DMS53 treated with DMSO at 0.1 percent for 48 hours (cell line): ENCODE measurements around the gene KLK11.
A peak's percentile ranks its signal among the peaks of the same experiment; 100 is the strongest.

Experiments used
- DNase-seq: peaks from one replicate; lab custom pipeline; 2025; ENCODE audit not compliant: unreplicated experiment; lab: John Stamatoyannopoulos, UW

Gene KLK11

GRCh38 chr19:51029718-51030117, 3.3 kb upstream of the KLK11 start:
- DNase-seq: no peak

- no peak for DNase-seq
These were observed 1.5 kb upstream of the KLK11 start for GRCh38 chr19:51027873-51028272.

- DNase-seq: peak; percentile 62
These were observed 850 bp upstream of the KLK11 start for GRCh38 chr19:51027126-51027806.

DNA sequence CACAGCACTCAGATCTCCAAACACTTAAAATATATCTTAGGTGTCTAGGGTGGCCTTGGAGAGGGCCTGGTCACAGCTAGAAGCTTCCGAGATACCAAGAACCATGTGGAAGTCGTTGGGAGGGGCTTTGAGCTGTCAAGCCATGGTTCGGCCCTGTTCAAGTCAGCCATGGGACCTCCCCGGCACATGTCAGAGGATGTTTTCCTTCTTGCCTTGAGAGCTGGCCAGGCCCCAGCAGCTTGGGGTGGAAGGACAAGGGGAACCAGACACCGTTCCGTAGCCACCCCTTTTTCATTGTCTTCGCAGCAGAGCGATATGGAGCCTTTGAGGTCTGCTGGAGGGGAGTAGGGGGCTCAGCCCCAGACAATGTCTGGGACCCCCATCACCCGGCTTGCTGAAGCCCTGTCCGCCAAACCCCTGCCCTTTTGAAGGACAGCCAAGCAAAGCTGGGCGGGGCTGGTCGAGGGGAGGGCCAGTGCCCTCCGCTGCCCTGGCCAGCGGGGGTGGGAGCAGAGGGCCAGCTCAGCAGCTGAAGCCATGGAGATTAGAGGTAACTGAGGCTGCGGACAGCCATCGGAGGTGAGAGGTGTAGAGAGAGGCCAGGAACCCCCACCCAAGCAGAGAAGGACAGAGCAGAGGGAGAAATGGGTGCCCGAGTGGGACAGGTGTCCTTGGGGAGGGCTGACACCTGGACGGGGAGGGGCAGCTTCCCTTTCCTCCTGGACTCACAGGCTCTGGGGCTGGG, 435 bp downstream of the KLK11 start:
- peak; percentile 42 for DNase-seq

GRCh38 chr19:51025401-51025800, 1.0 kb downstream of the KLK11 start:
- peak; percentile 42 for DNase-seq

GRCh38 chr19:51024924-51025323, 1.5 kb downstream of the KLK11 start:
- peak; percentile 86 for DNase-seq

DNA sequence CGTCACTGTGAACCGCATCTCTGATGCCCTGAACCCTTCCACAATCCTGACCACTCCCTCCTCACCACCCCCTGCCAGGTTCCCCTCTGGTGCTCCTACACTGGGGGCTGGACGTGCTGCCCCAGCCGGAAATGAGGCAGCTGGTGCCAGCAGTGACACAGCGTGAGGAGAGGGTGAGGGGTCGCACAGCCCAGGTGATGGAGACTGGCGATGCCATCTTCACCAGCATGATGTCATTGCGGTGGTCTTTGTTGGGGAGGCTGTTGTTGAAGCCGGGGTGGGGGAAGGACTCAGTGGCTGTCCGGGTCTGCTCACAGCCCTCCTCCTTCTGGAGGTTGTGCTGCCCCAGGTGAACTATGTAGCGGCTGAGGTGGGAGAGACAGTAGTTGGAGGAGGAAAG, 2.5 kb downstream of the KLK11 start:
- no peak for DNase-seq

- no peak for DNase-seq
These were observed 3.9 kb downstream of the KLK11 start for GRCh38 chr19:51022526-51022925.

DNA sequence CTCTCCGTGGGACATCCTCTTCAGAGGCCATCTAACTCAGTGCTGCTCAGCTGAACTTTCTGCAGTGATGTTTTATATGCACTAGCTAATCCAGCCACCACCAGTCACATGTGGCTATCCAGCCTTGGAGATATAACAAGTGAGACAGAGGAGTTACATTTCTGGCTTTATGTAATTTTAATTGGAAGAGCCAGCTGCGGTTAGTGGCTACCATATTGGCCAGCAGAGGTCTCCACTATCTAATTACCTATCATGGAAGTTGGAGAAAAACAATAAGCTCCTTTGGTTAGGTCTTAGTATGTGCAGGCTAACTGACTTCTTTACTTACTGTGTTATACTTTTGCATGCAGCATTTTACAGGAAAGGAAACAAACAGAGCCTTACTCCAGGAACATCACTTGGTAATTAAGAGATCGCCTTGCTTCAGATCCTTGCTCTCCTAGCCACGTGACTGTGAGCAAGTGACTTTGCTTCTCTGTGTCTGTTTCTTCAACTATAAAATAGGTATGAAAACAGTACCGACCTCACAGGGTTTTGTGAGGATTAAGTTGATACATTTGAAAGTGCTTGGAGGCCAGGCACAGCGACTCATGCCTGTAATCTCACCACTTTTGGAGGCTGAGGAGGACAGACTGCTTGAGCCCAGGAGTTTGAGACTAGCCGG, 5.3 kb downstream of the KLK11 start:
- peak; percentile 85 for DNase-seq

GRCh38 chr19:51019544-51019925, 6.9 kb downstream of the KLK11 start, which contains the start of gene KLK10:
KLK10 (minus strand) TSS chr19:51019709; CDS start chr19:51019130, 579 bp downstream.
- DNase-seq: peak; percentile 41

- DNase-seq: no peak
These were observed 7.5 kb downstream of the KLK11 start for GRCh38 chr19:51018745-51019543.

DNA sequence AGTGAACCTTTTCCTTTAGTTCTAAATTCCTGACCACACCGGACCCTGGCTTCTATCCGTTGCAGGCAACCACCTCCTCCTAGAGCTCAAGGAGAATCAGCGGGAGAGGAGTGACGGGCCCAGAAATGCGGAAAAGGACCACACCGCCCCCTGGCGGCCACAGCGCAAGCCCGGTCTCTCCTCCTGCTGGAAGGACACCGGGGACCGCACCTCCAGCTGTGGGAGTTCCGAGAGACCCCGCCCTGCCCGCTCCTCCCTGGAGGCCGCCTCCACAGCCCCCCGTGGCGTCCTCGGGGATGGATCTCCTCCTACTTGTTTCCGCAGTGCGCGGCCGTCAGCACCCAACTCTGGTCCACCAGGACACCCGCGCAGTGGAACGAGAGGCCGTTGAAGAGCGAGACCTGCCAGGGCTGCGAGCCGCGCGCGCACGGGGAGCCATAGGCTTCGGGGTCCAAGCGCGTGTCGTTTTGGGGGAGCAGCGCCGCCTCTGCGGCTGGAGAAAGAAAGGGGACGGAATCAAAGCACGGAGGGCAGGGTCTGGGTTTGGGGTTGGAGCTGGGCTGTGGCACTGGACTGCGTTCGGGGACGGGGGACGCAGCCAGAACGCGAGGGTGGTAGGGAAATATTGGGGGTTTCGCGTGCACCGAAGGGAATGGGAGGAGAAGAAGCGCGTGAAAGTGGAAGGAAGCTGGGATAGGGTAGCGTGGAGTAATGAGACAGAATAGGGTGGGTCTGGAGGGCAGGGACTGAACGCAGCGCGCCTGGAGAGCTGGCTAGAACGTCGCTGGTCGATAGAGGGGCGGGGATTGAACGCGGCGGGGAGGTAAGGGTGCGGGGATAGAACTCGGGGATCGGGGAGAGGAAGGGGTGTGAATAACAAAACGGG, 9.4 kb downstream of the KLK11 start:
- DNase-seq: peak; percentile 60

DNA sequence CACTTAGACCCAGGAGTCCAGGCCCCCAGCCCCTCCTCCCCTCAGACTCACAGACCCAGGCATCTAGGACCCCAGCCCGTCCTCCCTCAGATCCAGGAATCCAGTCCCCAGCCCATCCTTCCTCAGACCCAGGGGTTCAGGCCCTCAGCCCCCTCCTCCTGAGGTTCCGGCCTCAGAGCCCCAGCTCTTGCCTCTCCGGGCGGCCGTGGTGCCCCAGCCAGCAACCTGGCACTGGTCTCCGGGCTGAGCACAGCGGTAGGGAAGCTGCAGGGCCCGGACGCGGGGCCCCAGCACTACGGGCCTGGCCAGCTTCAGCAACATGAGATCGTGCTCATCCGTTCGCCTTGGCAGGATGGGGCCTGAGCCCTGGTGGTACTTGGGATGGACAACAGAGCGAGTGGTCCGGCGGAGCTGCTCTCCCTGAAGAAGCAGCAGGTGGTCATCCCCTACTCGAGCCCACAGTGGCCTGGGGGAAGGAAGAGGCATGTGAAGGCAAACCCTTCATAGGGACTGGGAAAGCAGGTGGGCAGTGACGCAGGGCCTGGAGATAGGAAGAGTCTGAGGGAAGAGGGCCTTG, 10.6 kb downstream of the KLK11 start:
- no peak for DNase-seq

DNA sequence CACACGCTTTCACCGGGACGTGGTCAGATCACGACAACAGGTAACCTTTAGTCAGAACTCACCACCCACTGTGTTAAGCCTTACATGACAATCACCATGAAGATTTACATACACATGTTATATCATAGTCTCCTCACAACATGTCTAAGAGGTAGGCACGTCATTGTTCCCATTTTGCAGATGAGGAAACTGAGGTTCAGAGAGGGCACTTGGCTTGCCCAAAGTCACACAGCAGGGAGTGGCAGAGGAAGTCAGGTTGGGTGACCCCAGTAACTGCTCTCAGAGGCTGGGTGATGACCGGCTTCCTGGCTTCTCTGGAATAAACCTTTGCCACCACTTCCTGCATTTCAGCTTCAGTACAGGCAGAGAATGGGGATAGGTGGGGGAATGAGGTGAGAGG, 12.2 kb downstream of the KLK11 start:
- no peak for DNase-seq

DNA sequence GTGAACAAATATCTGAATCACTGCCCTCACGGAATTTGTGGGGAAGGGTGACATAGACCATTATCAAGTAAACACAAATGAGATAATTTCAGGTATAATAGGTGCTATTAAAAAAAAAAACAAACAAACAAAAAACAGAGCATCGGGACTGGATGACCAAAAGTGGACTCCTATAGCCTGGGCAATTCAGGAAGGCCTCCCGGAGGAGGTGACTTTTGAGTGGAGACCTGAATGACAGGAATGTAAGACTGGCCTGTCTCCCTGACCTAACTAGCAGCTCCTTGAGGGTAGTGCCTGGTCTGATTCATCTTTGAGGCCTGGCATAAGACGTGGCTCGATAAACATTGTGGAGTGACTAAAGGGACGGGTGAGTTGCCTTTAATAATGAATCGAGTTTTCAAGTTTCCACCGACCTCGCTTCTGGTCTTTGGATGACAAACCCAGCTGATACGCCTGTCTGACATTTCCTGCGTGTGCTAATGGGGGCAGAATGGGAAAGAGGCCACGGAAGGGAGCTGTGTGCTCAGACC, 13.7 kb downstream of the KLK11 start:
- no peak for DNase-seq

- DNase-seq: no peak
These were observed 16.2 kb downstream of the KLK11 start for GRCh38 chr19:51010066-51010795.

DNA sequence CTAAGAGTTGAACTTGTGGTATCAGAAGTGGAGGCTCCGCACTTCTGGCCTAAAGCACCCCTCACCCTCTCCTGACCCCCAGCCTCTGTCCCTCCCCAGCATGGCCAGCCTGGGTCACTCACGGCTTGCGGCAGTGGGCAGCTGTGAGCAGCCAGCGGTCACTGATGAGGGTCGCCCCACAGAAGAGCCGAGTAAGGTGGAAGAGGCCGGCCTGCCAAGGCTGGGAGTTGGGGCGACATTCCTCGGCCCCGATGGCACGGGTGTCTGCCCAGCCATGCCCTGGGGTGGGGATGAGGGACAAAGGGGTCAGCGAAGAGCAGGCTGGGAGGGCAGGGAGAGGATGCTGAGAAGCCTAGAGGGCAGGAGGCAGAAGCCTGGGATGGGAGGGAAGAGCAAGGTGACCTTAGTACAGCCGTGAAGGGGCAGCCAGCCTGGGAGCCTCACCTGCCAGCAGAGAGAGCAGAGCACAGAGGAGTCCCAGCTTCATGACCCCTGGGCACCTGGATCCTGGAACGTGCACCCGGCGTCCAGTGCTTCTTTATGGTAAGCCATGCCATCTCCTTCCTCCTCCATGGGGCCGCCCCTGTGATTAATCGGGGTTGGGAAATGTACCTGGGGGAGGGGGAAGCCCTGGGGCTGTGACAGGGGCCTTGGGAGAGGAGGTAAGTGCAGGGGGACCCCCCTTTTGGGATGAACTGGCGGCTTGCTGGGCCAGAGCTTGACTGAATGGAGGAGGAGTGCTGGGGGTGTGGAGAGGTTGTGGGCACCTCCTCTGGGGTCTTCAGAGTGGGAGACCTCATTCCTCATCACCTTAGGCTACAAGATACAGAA, 17.1 kb downstream of the KLK11 start:
- no peak for DNase-seq

- no peak for DNase-seq
These were observed 18.9 kb downstream of the KLK11 start for GRCh38 chr19:51007488-51007887.
